HL-60 (cell line): ENCODE results near the gene MGAT5.

ENCODE experiments used
- CTCF ChIP-seq: IDR thresholded peaks from one replicate; pipeline ENCODE4 v1.5.1; 2011; ENCODE audit warnings: low read length, control low read depth, inconsistent platforms; ENCODE audit not compliant: insufficient read depth
- POLR2AphosphoS5 ChIP-seq: IDR thresholded peaks from 2 replicates; pipeline ENCODE4 v1.6.1; 2012; ENCODE audit warnings: low read depth

GRCh38 chr2:134269230-134269629 lies 15.4 kb downstream of the MGAT5 start:
- no peak for TF ChIP-seq CTCF
- no peak for TF ChIP-seq POLR2AphosphoS5
